Right lung (tissue), 5 donors: ENCODE measurements around the gene PCDHA7. TPM values are rescaled to one million over a fixed set of nuclear protein-coding genes. Genes with fewer than 3 reads are reported as not detected.
"Not testable (repeated sequence)": the region's sequence is repeated elsewhere in the genome, so short reads cannot be mapped to it uniquely, and the experiment has no call there.

Experiments used
- DNase-seq, 2 donors: peaks; one replicate each; pipeline ENCODE4 v3.0.0-alpha.2; 2013
- polyA plus RNA-seq, 5 donors: library from polyadenylated mRNA; unstranded; fragments of 120-200 nt; gene quantifications; one replicate each; pipeline versions ENCODE4 v1.2.1 to v1.2.3, GENCODE V29; 2013; ENCODE audit warnings: inconsistent platforms in 1 of 5, low replicate concordance in 1 of 5; ENCODE audit not compliant: insufficient read length in 5 of 5, insufficient read depth in 1 of 5

The PCDHA7 gene
- polyA plus RNA-seq, 5 donors, result 0.32 to 0.67 (median 0.44) TPM

DNA sequence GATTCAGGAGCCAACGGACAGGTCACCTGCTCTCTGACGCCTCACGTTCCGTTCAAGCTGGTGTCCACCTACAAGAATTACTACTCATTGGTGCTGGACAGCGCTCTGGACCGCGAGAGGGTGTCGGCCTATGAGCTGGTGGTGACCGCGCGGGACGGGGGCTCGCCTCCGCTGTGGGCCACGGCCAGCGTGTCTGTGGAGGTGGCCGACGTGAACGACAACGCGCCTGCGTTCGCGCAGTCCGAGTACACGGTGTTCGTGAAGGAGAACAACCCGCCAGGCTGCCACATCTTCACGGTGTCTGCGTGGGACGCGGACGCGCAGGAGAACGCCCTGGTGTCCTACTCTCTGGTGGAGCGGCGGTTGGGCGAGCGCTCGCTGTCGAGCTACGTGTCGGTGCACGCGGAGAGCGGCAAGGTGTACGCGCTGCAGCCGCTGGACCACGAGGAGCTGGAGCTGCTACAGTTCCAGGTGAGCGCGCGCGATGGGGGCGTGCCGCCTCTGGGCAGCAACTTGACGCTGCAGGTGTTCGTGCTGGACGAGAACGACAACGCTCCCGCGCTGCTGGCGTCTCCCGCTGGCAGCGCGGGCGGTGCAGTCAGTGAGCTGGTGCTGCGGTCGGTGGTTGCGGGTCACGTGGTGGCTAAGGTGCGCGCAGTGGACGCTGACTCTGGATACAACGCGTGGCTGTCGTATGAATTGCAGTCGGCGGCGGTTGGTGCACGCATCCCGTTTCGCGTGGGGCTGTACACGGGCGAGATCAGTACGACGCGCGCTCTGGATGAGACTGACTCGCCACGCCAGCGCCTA is 23.3 kb downstream of the PCDHA7 start:
- DNase-seq, result no peak

DNA sequence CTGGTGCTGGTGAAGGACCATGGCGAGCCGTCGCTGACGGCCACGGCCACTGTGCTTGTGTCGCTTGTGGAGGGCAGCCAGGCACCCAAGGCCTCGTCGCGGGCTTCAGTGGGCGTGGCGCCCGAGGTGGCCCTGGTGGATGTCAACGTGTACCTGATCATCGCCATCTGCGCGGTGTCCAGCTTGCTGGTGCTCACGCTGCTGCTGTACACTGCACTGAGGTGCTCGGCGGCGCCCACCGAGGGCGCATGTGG is 23.8 kb downstream of the PCDHA7 start:
- no peak for DNase-seq

DNA sequence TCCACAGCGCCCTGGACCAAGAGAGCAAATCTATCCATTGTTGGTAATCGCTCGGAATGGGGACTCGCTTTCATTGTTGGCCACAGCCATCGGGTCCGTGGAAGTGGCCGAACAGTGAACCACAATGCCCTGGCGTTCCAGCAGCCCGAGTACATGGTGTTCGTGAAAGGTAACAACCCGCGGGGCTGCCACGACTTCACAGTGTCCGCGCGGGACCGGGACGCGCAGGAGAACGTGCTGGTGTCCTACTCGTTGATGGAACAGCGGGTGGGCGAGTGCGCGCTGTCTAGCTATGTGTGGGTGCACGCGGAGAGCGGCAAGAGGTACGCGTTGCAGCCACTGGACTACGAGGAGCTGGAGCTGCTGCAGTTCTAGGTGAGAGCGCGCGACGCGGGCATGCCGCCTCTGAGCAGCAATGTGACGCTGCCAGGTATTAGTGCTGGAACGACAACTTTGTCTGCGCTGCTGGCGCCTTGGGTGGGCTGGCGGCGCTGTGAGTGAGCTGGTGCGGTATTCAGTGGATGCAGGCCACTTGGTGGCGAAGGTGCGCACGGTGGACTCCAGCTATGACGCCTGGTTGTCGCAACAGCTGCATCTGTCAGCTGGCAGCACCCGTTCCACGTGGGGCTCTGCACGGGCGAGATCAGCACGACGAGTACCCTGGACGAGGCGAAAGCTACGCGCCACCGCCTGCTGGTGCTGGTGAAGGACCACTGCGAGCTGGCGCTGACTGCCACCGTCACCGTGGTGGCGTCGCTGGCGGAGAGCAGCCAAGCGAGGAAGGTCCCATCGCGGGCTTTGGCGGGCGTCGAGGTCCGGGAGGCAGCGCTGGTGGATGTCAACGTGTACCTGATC is 28.6 kb downstream of the PCDHA7 start:
- no peak for DNase-seq

- peak in 1 of 2 donors; percentile 2 for DNase-seq
Measured at GRCh38 chr5:140868721-140869554, 34.9 kb downstream of the PCDHA7 start, which contains the start of gene PCDHA11. TSS of gene PCDHA11 (plus strand) at chr5:140868957. CDS start at chr5:140869104, 147 bp downstream.

DNA sequence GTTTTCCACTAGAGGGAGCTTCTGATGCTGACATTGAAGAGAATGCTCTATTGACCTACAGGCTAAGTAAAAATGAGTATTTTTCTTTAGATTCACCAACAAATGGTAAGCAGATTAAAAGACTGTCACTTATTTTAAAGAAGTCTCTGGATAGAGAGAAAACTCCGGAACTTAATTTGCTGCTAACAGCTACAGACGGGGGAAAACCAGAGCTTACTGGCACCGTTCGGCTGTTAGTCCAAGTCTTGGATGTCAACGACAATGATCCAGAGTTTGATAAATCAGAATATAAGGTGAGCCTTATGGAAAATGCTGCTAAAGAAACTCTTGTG is 35.5 kb downstream of the PCDHA7 start:
- DNase-seq, result no peak

- no peak for DNase-seq
Measured at GRCh38 chr5:140870221-140871201, 36.4 kb downstream of the PCDHA7 start.

GRCh38 chr5:140875085-140876065 is 41.3 kb downstream of the PCDHA7 start, which contains the start of gene PCDHA12:
TSS of gene PCDHA12 (plus strand) at chr5:140875308. CDS start at chr5:140875473, 165 bp downstream.
- no peak for DNase-seq

DNA sequence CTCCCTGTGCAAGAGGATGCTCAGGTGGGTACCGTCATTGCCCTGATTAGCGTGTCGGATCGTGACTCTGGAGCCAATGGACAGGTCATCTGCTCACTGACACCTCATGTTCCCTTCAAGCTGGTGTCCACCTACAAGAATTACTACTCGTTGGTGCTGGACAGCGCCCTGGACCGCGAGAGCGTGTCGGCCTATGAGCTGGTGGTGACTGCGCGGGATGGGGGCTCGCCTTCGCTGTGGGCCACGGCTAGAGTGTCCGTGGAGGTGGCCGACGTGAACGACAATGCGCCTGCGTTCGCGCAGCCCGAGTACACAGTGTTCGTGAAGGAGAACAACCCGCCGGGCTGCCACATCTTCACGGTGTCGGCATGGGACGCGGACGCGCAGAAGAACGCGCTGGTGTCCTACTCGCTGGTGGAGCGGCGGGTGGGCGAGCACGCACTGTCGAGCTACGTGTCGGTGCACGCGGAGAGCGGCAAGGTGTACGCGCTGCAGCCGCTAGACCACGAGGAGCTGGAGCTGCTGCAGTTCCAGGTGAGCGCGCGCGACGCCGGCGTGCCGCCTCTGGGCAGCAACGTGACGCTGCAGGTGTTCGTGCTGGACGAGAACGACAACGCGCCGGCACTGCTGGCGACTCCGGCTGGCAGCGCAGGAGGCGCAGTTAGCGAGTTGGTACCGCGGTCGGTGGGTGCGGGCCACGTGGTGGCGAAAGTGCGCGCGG is 42.6 kb downstream of the PCDHA7 start:
- DNase-seq, result not testable (repeated sequence)

DNA sequence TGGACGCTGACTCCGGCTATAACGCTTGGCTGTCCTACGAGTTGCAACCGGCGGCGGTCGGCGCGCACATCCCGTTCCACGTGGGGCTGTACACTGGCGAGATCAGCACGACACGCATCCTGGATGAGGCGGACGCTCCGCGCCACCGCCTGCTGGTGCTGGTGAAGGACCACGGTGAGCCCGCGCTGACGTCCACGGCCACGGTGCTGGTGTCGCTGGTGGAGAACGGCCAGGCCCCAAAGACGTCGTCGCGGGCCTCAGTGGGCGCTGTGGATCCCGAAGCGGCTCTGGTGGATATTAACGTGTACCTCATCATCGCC is 43.2 kb downstream of the PCDHA7 start:
- no peak for DNase-seq

- peak in 1 of 2 donors; percentile 1 for DNase-seq
Measured at GRCh38 chr5:140881889-140882590, 48.0 kb downstream of the PCDHA7 start, which contains the start of gene PCDHA13. TSS of gene PCDHA13 (plus strand) at chr5:140882124. CDS start at chr5:140882269, 145 bp downstream.

GRCh38 chr5:140882591-140882899 is 48.5 kb downstream of the PCDHA7 start:
- no peak for DNase-seq

DNA sequence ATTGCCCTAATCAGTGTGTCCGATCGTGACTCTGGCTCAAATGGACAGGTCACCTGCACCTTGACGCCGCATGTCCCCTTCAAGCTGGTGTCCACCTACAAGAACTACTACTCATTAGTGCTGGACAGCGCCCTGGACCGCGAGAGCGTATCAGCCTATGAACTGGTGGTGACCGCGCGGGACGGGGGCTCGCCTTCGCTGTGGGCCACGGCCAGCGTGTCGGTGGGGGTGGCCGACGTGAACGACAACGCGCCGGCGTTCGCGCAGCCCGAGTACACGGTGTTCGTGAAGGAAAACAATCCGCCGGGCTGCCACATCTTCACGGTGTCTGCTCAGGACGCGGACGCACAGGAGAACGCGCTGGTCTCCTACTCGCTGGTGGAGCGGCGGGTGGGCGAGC is 49.3 kb downstream of the PCDHA7 start:
- DNase-seq, result no peak

GRCh38 chr5:140883927-140884697 is 50.0 kb downstream of the PCDHA7 start:
- DNase-seq, result no peak
